Suprapubic skin (tissue), 3 donors: Measurements from ENCODE around the gene REP15.

Experiments used
- EP300 ChIP-seq: sonication (generic); formaldehyde crosslinking; IDR thresholded peaks from one replicate; pipeline ENCODE4 v1.6.1; 2017; ENCODE audit warnings: antibody characterized with exemption
- TF ChIP-seq, protein P1 (sequence below), 2 donors: fragments of 200-600 bp in 1 of 2; fragments of 450-650 bp in 1 of 2; sonication (generic) in 1 of 2; IDR thresholded peaks; one replicate each; pipeline ENCODE4 v1.5.1; 2016 to 2019; ENCODE audit warnings: antibody characterized with exemption in 2 of 2, mild to moderate bottlenecking in 1 of 2, moderate library complexity in 1 of 2

DNA sequence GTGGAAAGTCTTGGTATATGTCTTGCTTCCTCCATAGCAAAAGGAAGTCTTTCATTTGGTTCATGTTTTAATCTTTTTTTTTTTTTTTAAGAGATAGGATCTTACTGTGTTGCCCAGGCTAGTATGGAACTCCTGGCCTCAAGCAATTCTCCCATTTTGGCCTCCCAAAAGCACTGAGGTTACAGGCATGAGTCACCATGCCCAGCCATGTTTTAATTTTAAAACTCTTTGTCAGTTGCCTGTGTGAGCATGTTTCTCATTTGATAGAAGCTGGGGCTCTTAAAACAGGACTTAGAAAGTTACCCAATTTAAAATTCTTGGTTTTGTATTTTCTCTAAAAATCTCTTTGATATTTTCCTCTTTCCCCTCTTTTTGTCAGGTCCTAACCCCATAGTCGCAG, 45.0 kb upstream of the REP15 start:
- TF ChIP-seq, protein P1, sequence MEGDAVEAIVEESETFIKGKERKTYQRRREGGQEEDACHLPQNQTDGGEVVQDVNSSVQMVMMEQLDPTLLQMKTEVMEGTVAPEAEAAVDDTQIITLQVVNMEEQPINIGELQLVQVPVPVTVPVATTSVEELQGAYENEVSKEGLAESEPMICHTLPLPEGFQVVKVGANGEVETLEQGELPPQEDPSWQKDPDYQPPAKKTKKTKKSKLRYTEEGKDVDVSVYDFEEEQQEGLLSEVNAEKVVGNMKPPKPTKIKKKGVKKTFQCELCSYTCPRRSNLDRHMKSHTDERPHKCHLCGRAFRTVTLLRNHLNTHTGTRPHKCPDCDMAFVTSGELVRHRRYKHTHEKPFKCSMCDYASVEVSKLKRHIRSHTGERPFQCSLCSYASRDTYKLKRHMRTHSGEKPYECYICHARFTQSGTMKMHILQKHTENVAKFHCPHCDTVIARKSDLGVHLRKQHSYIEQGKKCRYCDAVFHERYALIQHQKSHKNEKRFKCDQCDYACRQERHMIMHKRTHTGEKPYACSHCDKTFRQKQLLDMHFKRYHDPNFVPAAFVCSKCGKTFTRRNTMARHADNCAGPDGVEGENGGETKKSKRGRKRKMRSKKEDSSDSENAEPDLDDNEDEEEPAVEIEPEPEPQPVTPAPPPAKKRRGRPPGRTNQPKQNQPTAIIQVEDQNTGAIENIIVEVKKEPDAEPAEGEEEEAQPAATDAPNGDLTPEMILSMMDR (IDR thresholded peaks at IDR 0.05): no peak
- no peak for TF ChIP-seq EP300
